Tibial artery (tissue), 4 donors: ENCODE data around the gene CPEB2.

Source experiments
- DNase-seq, 2 donors: peaks; one replicate each; pipeline ENCODE4 v3.0.0-alpha.2; 2019
- H3K27ac ChIP-seq, 2 donors: fragments of 200-600 bp; sonication (generic) in 1 of 2; 1 replicate in 1 of 2; 2 replicates in 1 of 2; pipeline ENCODE4 v1.5.1; 2018 to 2019; ENCODE audit warnings: mild to moderate bottlenecking in 1 of 2
- H3K27me3 ChIP-seq, 2 donors: fragments of 200-600 bp; sonication (generic) in 1 of 2; one replicate each; pipeline versions ENCODE4 v1.5.1 to v1.6.0; 2016 to 2019
- H3K36me3 ChIP-seq, 3 donors: fragments of 200-600 bp; sonication (generic) in 2 of 3; one replicate each; pipeline ENCODE4 v1.5.1; 2016 to 2019; ENCODE audit warnings: mild to moderate bottlenecking in 2 of 3
- H3K4me1 ChIP-seq, 4 donors: fragments of 200-600 bp; sonication (generic) in 2 of 4; 1 replicate in 3 of 4; 2 replicates in 1 of 4; pipeline ENCODE4 v1.5.1; 2016 to 2019
- H3K4me3 ChIP-seq, 2 donors: fragments of 200-600 bp; sonication (generic) in 1 of 2; 1 replicate in 1 of 2; 2 replicates in 1 of 2; pipeline ENCODE4 v1.5.1; 2018 to 2019; ENCODE audit warnings: mild to moderate bottlenecking in 2 of 2
- H3K9me3 ChIP-seq, 3 donors: fragments of 200-600 bp; sonication (generic) in 1 of 3; one replicate each; pipeline ENCODE4 v1.5.1; 2016 to 2019
- CTCF ChIP-seq, 2 experiments: fragments of 200-600 bp in 1 of 2; fragments of 450-650 bp in 1 of 2; IDR thresholded peaks; one replicate each; pipeline ENCODE4 v1.5.1; 2017 to 2019; ENCODE audit warnings: antibody characterized with exemption in 2 of 2, mild to moderate bottlenecking in 1 of 2, moderate library complexity in 1 of 2
- intact Hi-C: fragments of 100-400 bp; cut with DNase I; formaldehyde crosslinking; loops from one replicate; pipeline ENCODE4 v1.15.0; 2023; ENCODE audit warnings: low total_unique reads

The CPEB2 gene

GRCh38 chr4:15037923-15038541 lies 35.8 kb downstream of the CPEB2 start:
- Histone ChIP-seq H3K4me1 (peaks cover 0 to 96% (median 29%) of the 10 kb centered on the region in 4 donors), H3K27me3 (no peaks in the 10 kb centered on the region), H3K4me3 (no peak overlapping the region), H3K36me3 (no peaks in the 10 kb centered on the region), H3K9me3 (no peaks in the 10 kb centered on the region), H3K27ac (peak overlapping the region; percentile 29 to 48)
- no peak for DNase-seq
- intact Hi-C loops = no loop called here
- no peak for TF ChIP-seq CTCF (IDR thresholded peaks at IDR 0.05)

- intact Hi-C loops = no loop called here
- no peak for DNase-seq
- TF ChIP-seq CTCF (IDR thresholded peaks at IDR 0.05) = no peak
- Histone ChIP-seq H3K27ac (peak overlapping the region; percentile 48), H3K9me3 (no peaks in the 10 kb centered on the region), H3K27me3 (no peaks in the 10 kb centered on the region), H3K4me3 (no peak overlapping the region), H3K4me1 (peaks cover 0 to 88% (median 20%) of the 10 kb centered on the region in 4 donors), H3K36me3 (no peaks in the 10 kb centered on the region)
Measured at GRCh38 chr4:15040916-15041463, 38.7 kb downstream of the CPEB2 start.

GRCh38 chr4:15042529-15043167 lies 40.4 kb downstream of the CPEB2 start:
- no peak for DNase-seq
- H3K9me3 ChIP-seq = no peaks in the 10 kb centered on the region
- peaks cover 0 to 74% (median 20%) of the 10 kb centered on the region in 4 donors for H3K4me1 ChIP-seq
- H3K36me3 ChIP-seq = no peaks in the 10 kb centered on the region
- H3K27me3 ChIP-seq = no peaks in the 10 kb centered on the region
- intact Hi-C loops = no loop called here
- no peak overlapping the region for H3K4me3 ChIP-seq
- TF ChIP-seq CTCF (IDR thresholded peaks at IDR 0.05) = no peak
- peak overlapping the region; percentile 48 for H3K27ac ChIP-seq

GRCh38 chr4:15043226-15043625 lies 40.9 kb downstream of the CPEB2 start:
- Histone ChIP-seq H3K36me3 (no peaks in the 10 kb centered on the region), H3K4me3 (no peak overlapping the region), H3K4me1 (peaks cover 0 to 68% (median 20%) of the 10 kb centered on the region in 4 donors), H3K9me3 (no peaks in the 10 kb centered on the region), H3K27ac (peak overlapping the region; percentile 48), H3K27me3 (no peaks in the 10 kb centered on the region)
- DNase-seq = no peak
- intact Hi-C loops = no loop called here
- TF ChIP-seq CTCF (IDR thresholded peaks at IDR 0.05) = no peak

GRCh38 chr4:15043922-15044321 lies 41.6 kb downstream of the CPEB2 start:
- DNase-seq = no peak
- Histone ChIP-seq H3K27me3 (no peaks in the 10 kb centered on the region), H3K4me1 (peaks cover 0 to 62% (median 20%) of the 10 kb centered on the region in 4 donors), H3K4me3 (no peak overlapping the region), H3K9me3 (no peaks in the 10 kb centered on the region), H3K36me3 (no peaks in the 10 kb centered on the region), H3K27ac (peak overlapping the region; percentile 48)
- intact Hi-C loops = no loop called here
- TF ChIP-seq CTCF (IDR thresholded peaks at IDR 0.05) = no peak
